Loucy (cell line): ENCODE data around the gene TRIM37.

Source experiments
- H2AFZ ChIP-seq: fragments of 200-600 bp; sonication (generic); 2 replicates; pipeline ENCODE4 v1.6.0; 2016; ENCODE audit warnings: antibody characterized with exemption, mild to moderate bottlenecking, low read length, moderate library complexity
- H3F3A ChIP-seq: fragments of 200-600 bp; 2 replicates; pipeline ENCODE4 v1.6.0; 2016; ENCODE audit warnings: antibody characterized with exemption, low read depth, mild to moderate bottlenecking
- H3K27me3 ChIP-seq: fragments of 200-600 bp; sonication (generic); 2 replicates; pipeline ENCODE4 v1.6.1; 2014; ENCODE audit warnings: low read length, mild to moderate bottlenecking; ENCODE audit not compliant: insufficient read depth, poor library complexity, severe bottlenecking
- H3K36me3 ChIP-seq: fragments of 200-600 bp; sonication (generic); 2 replicates; pipeline ENCODE4 v1.6.1; 2016; ENCODE audit warnings: low read length; ENCODE audit not compliant: insufficient read depth
- H3K4me1 ChIP-seq: fragments of 200-600 bp; sonication (generic); 2 replicates; pipeline ENCODE4 v1.5.1; 2014; ENCODE audit warnings: low read length, mild to moderate bottlenecking; ENCODE audit not compliant: insufficient read depth, poor library complexity, severe bottlenecking
- H3K4me2 ChIP-seq: fragments of 200-600 bp; sonication (generic); 2 replicates; pipeline ENCODE4 v1.6.0; 2014; ENCODE audit warnings: antibody characterized with exemption, low read length, low read depth, mild to moderate bottlenecking; ENCODE audit not compliant: poor library complexity, severe bottlenecking
- H3K4me3 ChIP-seq: fragments of 200-600 bp; sonication (generic); 2 replicates; pipeline ENCODE4 v1.5.1; 2014; ENCODE audit warnings: low read length, mild to moderate bottlenecking, mixed read lengths; ENCODE audit not compliant: poor library complexity, severe bottlenecking
- H3K79me2 ChIP-seq: fragments of 200-600 bp; sonication (generic); 2 replicates; pipeline ENCODE4 v1.6.1; 2014; ENCODE audit warnings: low read length; ENCODE audit not compliant: insufficient read depth
- H3K9ac ChIP-seq: fragments of 200-600 bp; sonication (generic); 2 replicates; pipeline ENCODE4 v1.6.0; 2014; ENCODE audit warnings: mild to moderate bottlenecking, low read depth, low read length, moderate library complexity; ENCODE audit not compliant: poor library complexity, severe bottlenecking
- H3K9me2 ChIP-seq: fragments of 200-600 bp; sonication (generic); replicated peaks from 2 replicates; pipeline ENCODE4 v1.6.1; 2016; ENCODE audit warnings: low read depth, low read length, mixed read lengths
- H3K9me3 ChIP-seq: fragments of 200-600 bp; sonication (generic); 2 replicates; pipeline ENCODE4 v1.6.1; 2014; ENCODE audit warnings: mild to moderate bottlenecking, antibody characterized with exemption, low read length, low read depth; ENCODE audit not compliant: insufficient read depth
- H4K20me1 ChIP-seq: fragments of 200-600 bp; sonication (generic); 2 replicates; pipeline ENCODE4 v1.6.0; 2014; ENCODE audit warnings: antibody characterized with exemption, low read length, mild to moderate bottlenecking; ENCODE audit not compliant: insufficient read depth, poor library complexity, severe bottlenecking
- CTCF ChIP-seq: fragments of 200-600 bp; sonication (generic); conservative IDR thresholded peaks from 2 replicates; pipeline ENCODE4 v1.5.1; 2014; ENCODE audit warnings: mild to moderate bottlenecking, antibody characterized with exemption, low read length
- EZH2phosphoT487 ChIP-seq: fragments of 200-600 bp; IDR thresholded peaks from 2 replicates; pipeline ENCODE4 v1.6.1; 2018; ENCODE audit warnings: antibody characterized with exemption, mild to moderate bottlenecking, moderate library complexity, borderline replicate concordance

TRIM37 gene

GRCh38 chr17:59030811-59031210, 75.9 kb downstream of the TRIM37 start:
- Histone ChIP-seq H3K4me2 (no peak overlapping the region), H3K9me2 (no peaks in the 10 kb centered on the region), H2AFZ (no peak overlapping the region), H3K9me3 (no peaks in the 10 kb centered on the region), H3F3A (no peaks in the 10 kb centered on the region), H4K20me1 (no peaks in the 10 kb centered on the region), H3K27me3 (no peaks in the 10 kb centered on the region), H3K9ac (no peak overlapping the region), H3K36me3 (peaks cover 45% of the 10 kb centered on the region; the same call in 1 of the 2 replicates), H3K4me3 (no peak overlapping the region), H3K79me2 (no peaks in the 10 kb centered on the region), H3K4me1 (no peaks in the 10 kb centered on the region)
- TF ChIP-seq CTCF = no peak

GRCh38 chr17:59028328-59028727, 78.4 kb downstream of the TRIM37 start:
- TF ChIP-seq CTCF = no peak
- no peak for TF ChIP-seq EZH2phosphoT487
- Histone ChIP-seq H3K79me2 (no peaks in the 10 kb centered on the region), H3F3A (no peaks in the 10 kb centered on the region), H3K9me2 (no peaks in the 10 kb centered on the region), H4K20me1 (no peaks in the 10 kb centered on the region), H2AFZ (no peak overlapping the region), H3K4me1 (no peaks in the 10 kb centered on the region), H3K9ac (no peak overlapping the region), H3K9me3 (no peaks in the 10 kb centered on the region), H3K27me3 (no peaks in the 10 kb centered on the region), H3K4me2 (no peak overlapping the region), H3K4me3 (no peak overlapping the region), H3K36me3 (peaks cover 37% of the 10 kb centered on the region; the same call in 1 of the 2 replicates)

- Histone ChIP-seq H3K9me3 (no peaks in the 10 kb centered on the region), H3K4me3 (no peak overlapping the region), H3K4me2 (no peak overlapping the region), H3K36me3 (peaks cover 37% of the 10 kb centered on the region; the same call in 1 of the 2 replicates), H4K20me1 (no peaks in the 10 kb centered on the region), H3K4me1 (no peaks in the 10 kb centered on the region), H2AFZ (no peak overlapping the region), H3K27me3 (no peaks in the 10 kb centered on the region), H3K79me2 (no peaks in the 10 kb centered on the region), H3K9ac (no peak overlapping the region), H3F3A (no peaks in the 10 kb centered on the region), H3K9me2 (no peaks in the 10 kb centered on the region)
- TF ChIP-seq EZH2phosphoT487 (no peak), CTCF (no peak)
Measured at GRCh38 chr17:59027750-59028149, 78.9 kb downstream of the TRIM37 start.
